ENCODE data around the gene CIC. TPM values are rescaled to one million over a fixed set of nuclear protein-coding genes. Genes with fewer than 3 reads are reported as not detected.

The CIC gene
- total RNA-seq, 4 donors from 2014 or later: 27.0 to 74.1 (median 41.3) TPM

GRCh38 chr19:42247640-42248199, 21.3 kb upstream of the CIC start:
- no peak for DNase-seq (ENCODE audit: low spot score in 2 of 2)
- Histone ChIP-seq H3K27me3 (no peaks in the 10 kb centered on the region), H3K4me1 (peaks cover 0 to 90% (median 64%) of the 10 kb centered on the region in 4 donors), H3K27ac (peak overlapping the region in 3 of 4 donors; percentile 100), H3K4me3 (no peak overlapping the region), H3K9me3 (no peaks in the 10 kb centered on the region), H3K36me3 (peaks cover 0 to 34% (median 0%) of the 10 kb centered on the region in 3 donors)
- 74 to 76% methylated on average over 5 to 6 of the region's 6 CpGs for WGBS, 2 donors
- TF ChIP-seq POLR2A (IDR thresholded peaks at IDR 0.05) (no peak), CTCF (IDR thresholded peaks at IDR 0.05) (no peak), EP300 (IDR thresholded peaks at IDR 0.05) (no peak)

GRCh38 chr19:42248270-42249148, 20.5 kb upstream of the CIC start:
- H3K9me3 ChIP-seq: no peaks in the 10 kb centered on the region
- TF ChIP-seq CTCF (IDR thresholded peaks at IDR 0.05) (no peak), EP300 (IDR thresholded peaks at IDR 0.05) (peak in 1 of 2 donors; percentile 3), POLR2A (IDR thresholded peaks at IDR 0.05) (no peak)
- no peak overlapping the region for H3K4me3 ChIP-seq
- H3K27ac ChIP-seq: peak overlapping the region; percentile 33 to 100 (median 100)
- peaks cover 0 to 90% (median 64%) of the 10 kb centered on the region in 4 donors for H3K4me1 ChIP-seq
- peaks cover 0 to 34% (median 0%) of the 10 kb centered on the region in 3 donors for H3K36me3 ChIP-seq
- no peaks in the 10 kb centered on the region for H3K27me3 ChIP-seq
- 71 to 77% methylated on average over 34 to 37 of the region's 41 CpGs for WGBS, 2 donors
- DNase-seq (ENCODE audit: low spot score in 2 of 2): no peak

- peaks cover 0 to 83% (median 57%) of the 10 kb centered on the region in 4 donors for H3K4me1 ChIP-seq
- TF ChIP-seq EP300 (IDR thresholded peaks at IDR 0.05): no peak
- no peak for TF ChIP-seq POLR2A (IDR thresholded peaks at IDR 0.05)
- TF ChIP-seq CTCF (IDR thresholded peaks at IDR 0.05): no peak
- peak overlapping the region; percentile 33 to 100 (median 100) for H3K27ac ChIP-seq
- no peaks in the 10 kb centered on the region for H3K27me3 ChIP-seq
- peaks cover 0 to 34% (median 0%) of the 10 kb centered on the region in 3 donors for H3K36me3 ChIP-seq
- no peak overlapping the region for H3K4me3 ChIP-seq
- DNase-seq (ENCODE audit: low spot score in 2 of 2): no peak
- H3K9me3 ChIP-seq: no peaks in the 10 kb centered on the region
- WGBS, 2 donors: 68 to 72% methylated on average over 33 to 36 of the region's 36 CpGs
Observed at GRCh38 chr19:42249149-42249750, 19.8 kb upstream of the CIC start.

- H3K36me3 ChIP-seq: peaks cover 0 to 34% (median 0%) of the 10 kb centered on the region in 3 donors
- no peak overlapping the region for H3K4me3 ChIP-seq
- peak overlapping the region; percentile 98 to 100 (median 100) for H3K27ac ChIP-seq
- no peaks in the 10 kb centered on the region for H3K27me3 ChIP-seq
- TF ChIP-seq EP300 (IDR thresholded peaks at IDR 0.05) (no peak), CTCF (IDR thresholded peaks at IDR 0.05) (no peak), POLR2A (IDR thresholded peaks at IDR 0.05) (no peak)
- no peaks in the 10 kb centered on the region for H3K9me3 ChIP-seq
- H3K4me1 ChIP-seq: peaks cover 0 to 82% (median 57%) of the 10 kb centered on the region in 4 donors
- WGBS, 2 donors: 60 to 63% methylated on average over 5 to 6 of the region's 6 CpGs
- no peak for DNase-seq (ENCODE audit: low spot score in 2 of 2)
Observed at GRCh38 chr19:42249769-42250168, 19.3 kb upstream of the CIC start.

All from tibial nerve (tissue), 4 donors.